DOHH2 (cell line): ENCODE results near the gene NUDT16L1.

ENCODE experiments used
- H3F3A ChIP-seq: fragments of 200-600 bp; sonication (generic), shearing (Covaris generic); 2 replicates; pipeline ENCODE4 v1.6.0; 2016; ENCODE audit warnings: antibody characterized with exemption, mild to moderate bottlenecking; ENCODE audit not compliant: control insufficient read depth, insufficient read depth
- H3K27ac ChIP-seq: fragments of 200-600 bp; sonication (generic); 2 replicates; pipeline ENCODE4 v1.5.1; 2014; ENCODE audit warnings: low read depth, mild to moderate bottlenecking, low read length, moderate library complexity
- H3K27me3 ChIP-seq: fragments of 200-600 bp; sonication (generic); 2 replicates; pipeline ENCODE4 v1.6.1; 2014; ENCODE audit warnings: mild to moderate bottlenecking, low read length, mixed read lengths; ENCODE audit not compliant: control insufficient read depth
- H3K36me3 ChIP-seq: fragments of 200-600 bp; sonication (generic); 2 replicates; pipeline ENCODE4 v1.6.1; 2014; ENCODE audit warnings: mild to moderate bottlenecking, low read length, moderate library complexity, mixed read lengths; ENCODE audit not compliant: control insufficient read depth
- H3K4me1 ChIP-seq: fragments of 200-600 bp; sonication (generic); 2 replicates; pipeline ENCODE4 v1.6.1; 2014; ENCODE audit warnings: mild to moderate bottlenecking, low read length, mixed read lengths; ENCODE audit not compliant: control insufficient read depth
- H3K4me2 ChIP-seq: fragments of 200-600 bp; sonication (generic); 2 replicates; pipeline ENCODE4 v1.6.0; 2014; ENCODE audit warnings: mild to moderate bottlenecking, low read length, moderate library complexity
- H3K4me3 ChIP-seq: fragments of 200-600 bp; sonication (generic); 2 replicates; pipeline ENCODE4 v1.5.1; 2014; ENCODE audit warnings: mild to moderate bottlenecking, low read length, mixed read lengths
- H3K79me2 ChIP-seq: fragments of 200-600 bp; sonication (generic); 2 replicates; pipeline ENCODE4 v1.6.1; 2014; ENCODE audit warnings: mild to moderate bottlenecking, low read length, mixed read lengths; ENCODE audit not compliant: control insufficient read depth
- H3K9me2 ChIP-seq: fragments of 200-600 bp; sonication (generic); replicated peaks from 2 replicates; pipeline ENCODE4 v1.6.1; 2014; ENCODE audit warnings: mild to moderate bottlenecking, low read length, mixed read lengths; ENCODE audit not compliant: control insufficient read depth
- H3K9me3 ChIP-seq: fragments of 200-600 bp; sonication (generic); 2 replicates; pipeline ENCODE4 v1.6.1; 2014; ENCODE audit warnings: antibody characterized with exemption, low read length, mixed read lengths; ENCODE audit not compliant: control insufficient read depth, insufficient read depth
- H4K20me1 ChIP-seq: fragments of 200-600 bp; sonication (generic); 2 replicates; pipeline ENCODE4 v1.6.0; 2014; ENCODE audit warnings: low read depth, mild to moderate bottlenecking, antibody characterized with exemption, low read length, moderate library complexity; ENCODE audit not compliant: control insufficient read depth, insufficient read depth
- EZH2phosphoT487 ChIP-seq: fragments of 200-600 bp; sonication (generic); IDR thresholded peaks from 2 replicates; pipeline ENCODE4 v1.6.1; 2017; ENCODE audit warnings: borderline replicate concordance, mild to moderate bottlenecking, antibody characterized with exemption, low read length, moderate library complexity, mixed read lengths
- TF ChIP-seq, protein P1 (sequence below): fragments of 200-600 bp; sonication (generic); IDR thresholded peaks from one replicate; pipeline ENCODE4 v1.5.1; 2014; ENCODE audit warnings: antibody characterized with exemption, mild to moderate bottlenecking, low read depth, low read length; ENCODE audit not compliant: poor library complexity, severe bottlenecking

NUDT16L1 gene

DNA sequence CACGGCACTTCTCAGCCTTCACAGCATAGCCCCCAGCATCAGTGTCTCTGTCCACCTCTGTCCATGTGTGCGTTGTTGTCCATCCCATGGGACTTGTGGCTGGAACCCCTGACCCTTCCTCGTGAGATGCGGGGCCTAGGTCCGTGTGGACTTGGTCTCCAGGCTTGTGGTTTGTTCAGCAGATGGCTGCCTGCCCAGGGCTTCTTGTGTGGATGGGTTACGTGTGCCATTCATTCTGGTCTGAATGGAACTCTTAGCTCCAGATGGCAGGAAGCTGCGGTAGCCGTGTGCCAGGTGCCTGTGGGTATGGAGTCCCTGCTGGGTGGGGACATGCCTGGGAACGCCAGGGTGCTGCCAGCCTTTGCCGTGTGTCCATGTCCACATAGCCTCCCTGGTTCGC lies 31.7 kb upstream of the NUDT16L1 start:
- H3K9me3 ChIP-seq, result no peaks in the 10 kb centered on the region
- peaks cover 8% of the 10 kb centered on the region for H3K4me1 ChIP-seq
- no peaks in the 10 kb centered on the region for H3K27me3 ChIP-seq
- no peaks in the 10 kb centered on the region for H4K20me1 ChIP-seq
- H3K4me3 ChIP-seq, result no peak overlapping the region
- H3K79me2 ChIP-seq, result no peaks in the 10 kb centered on the region
- H3K27ac ChIP-seq, result no peak overlapping the region
- H3K9me2 ChIP-seq, result no peaks in the 10 kb centered on the region
- TF ChIP-seq, protein P1, sequence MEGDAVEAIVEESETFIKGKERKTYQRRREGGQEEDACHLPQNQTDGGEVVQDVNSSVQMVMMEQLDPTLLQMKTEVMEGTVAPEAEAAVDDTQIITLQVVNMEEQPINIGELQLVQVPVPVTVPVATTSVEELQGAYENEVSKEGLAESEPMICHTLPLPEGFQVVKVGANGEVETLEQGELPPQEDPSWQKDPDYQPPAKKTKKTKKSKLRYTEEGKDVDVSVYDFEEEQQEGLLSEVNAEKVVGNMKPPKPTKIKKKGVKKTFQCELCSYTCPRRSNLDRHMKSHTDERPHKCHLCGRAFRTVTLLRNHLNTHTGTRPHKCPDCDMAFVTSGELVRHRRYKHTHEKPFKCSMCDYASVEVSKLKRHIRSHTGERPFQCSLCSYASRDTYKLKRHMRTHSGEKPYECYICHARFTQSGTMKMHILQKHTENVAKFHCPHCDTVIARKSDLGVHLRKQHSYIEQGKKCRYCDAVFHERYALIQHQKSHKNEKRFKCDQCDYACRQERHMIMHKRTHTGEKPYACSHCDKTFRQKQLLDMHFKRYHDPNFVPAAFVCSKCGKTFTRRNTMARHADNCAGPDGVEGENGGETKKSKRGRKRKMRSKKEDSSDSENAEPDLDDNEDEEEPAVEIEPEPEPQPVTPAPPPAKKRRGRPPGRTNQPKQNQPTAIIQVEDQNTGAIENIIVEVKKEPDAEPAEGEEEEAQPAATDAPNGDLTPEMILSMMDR, result no peak
- TF ChIP-seq EZH2phosphoT487, result no peak
- no peaks in the 10 kb centered on the region for H3F3A ChIP-seq
- peaks cover 7% of the 10 kb centered on the region for H3K36me3 ChIP-seq
- H3K4me2 ChIP-seq, result no peak overlapping the region

DNA sequence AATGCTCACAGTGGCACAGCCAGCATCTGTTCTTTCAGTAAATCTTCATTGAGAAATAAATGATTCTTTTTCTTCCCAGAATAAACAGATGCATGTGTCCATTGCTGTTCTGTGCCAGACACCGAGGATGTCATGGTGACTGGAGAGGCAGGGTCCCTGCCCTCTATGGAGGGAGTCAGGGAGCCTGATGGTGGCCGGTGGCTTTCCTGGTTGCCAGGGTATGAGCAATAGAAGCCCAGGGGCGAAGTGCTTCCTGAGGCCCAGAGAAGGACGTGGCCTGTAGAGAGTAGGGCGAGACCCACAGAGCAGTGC lies 29.9 kb upstream of the NUDT16L1 start:
- Histone ChIP-seq H3K36me3 (peaks cover 18% of the 10 kb centered on the region), H3K27me3 (no peaks in the 10 kb centered on the region), H4K20me1 (no peaks in the 10 kb centered on the region), H3F3A (no peaks in the 10 kb centered on the region), H3K9me3 (no peaks in the 10 kb centered on the region), H3K4me2 (no peak overlapping the region), H3K27ac (no peak overlapping the region), H3K79me2 (no peaks in the 10 kb centered on the region), H3K4me3 (no peak overlapping the region), H3K9me2 (no peaks in the 10 kb centered on the region), H3K4me1 (peaks cover 8% of the 10 kb centered on the region)
- TF ChIP-seq EZH2phosphoT487, result no peak
- TF ChIP-seq, protein P1, result no peak

DNA sequence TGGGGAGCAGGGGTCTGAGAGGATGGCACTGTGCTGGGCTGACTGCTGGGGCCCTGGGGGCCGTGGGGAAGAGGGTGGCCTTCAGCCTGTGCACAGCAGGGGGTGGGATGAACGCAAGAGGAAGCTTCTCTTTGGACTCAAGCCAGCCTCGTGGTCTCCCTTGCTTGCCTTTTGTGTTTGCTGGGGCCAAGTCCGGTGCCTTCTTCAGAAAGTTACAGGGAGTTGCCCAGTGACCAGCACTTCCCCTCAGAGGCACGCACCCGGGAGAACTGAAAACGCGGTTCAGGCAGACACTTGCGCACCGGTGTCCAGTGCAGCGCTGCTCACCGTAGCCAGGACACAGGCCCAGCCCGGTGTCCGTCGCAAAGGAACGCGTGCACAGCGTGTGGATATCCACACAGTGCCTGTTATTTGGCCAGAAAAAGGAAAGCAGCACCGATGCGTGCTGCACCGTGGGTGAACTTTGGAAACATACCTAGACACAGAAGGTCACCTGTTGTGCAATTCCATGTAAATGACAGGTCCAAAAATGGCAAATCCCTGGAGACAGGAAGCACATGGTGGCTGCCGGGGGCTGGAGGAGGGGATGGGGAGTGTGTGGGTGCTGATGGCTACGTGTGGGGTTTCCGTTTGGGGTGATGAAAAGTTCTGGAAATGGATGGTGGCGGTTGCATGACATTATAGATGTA lies 29.4 kb upstream of the NUDT16L1 start:
- Histone ChIP-seq H3K4me3 (no peak overlapping the region), H3K27me3 (no peaks in the 10 kb centered on the region), H3K4me2 (no peak overlapping the region), H3K9me3 (no peaks in the 10 kb centered on the region), H3K79me2 (no peaks in the 10 kb centered on the region), H4K20me1 (no peaks in the 10 kb centered on the region), H3K27ac (no peak overlapping the region), H3K4me1 (peaks cover 8% of the 10 kb centered on the region), H3K36me3 (peaks cover 23% of the 10 kb centered on the region), H3K9me2 (no peaks in the 10 kb centered on the region), H3F3A (no peaks in the 10 kb centered on the region)
- no peak for TF ChIP-seq EZH2phosphoT487

DNA sequence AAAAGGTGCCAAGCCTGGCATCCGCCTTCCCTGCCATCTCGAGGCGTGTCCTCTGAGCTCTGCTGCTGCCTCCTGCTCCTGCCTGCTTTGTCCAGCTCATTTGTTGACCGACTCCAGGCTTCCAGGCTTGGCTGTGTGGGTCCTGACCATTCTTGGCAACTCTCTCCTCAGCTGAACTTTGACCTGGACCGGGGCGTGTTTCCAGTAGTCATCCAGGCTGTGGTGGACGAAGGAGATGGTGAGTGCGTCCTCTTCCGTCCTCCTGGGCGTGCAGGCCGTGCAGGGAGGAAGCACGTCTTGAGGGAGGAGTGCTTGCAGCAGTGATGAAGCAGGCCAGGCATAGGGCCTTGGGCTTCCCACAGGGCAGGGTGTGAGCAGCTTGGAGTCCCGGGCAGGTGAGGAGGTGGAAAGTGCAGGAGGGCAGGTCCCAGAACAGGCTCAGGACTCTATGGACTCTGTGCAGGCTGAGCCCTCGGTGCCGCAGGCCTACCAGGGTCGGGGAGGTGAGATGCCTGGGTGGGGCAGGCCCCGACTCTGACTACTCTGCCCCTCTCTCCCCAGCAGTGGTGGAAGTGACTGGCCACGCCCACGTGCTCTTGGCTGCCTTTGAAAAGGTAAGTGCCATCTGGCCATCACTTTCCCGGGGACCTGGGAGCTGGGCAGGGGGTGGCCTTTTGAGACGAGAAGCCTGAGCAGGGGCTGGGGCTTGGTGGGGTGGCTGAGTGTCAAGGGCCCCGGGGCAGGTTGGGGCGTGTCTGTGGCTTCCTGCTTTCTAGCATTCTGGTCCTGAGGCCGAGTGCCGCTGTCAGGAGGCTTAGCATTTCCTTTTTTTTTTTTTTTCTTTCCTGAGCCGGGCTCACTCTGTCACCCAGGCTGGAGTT lies 28.6 kb upstream of the NUDT16L1 start:
- Histone ChIP-seq H4K20me1 (no peaks in the 10 kb centered on the region), H3K9me3 (no peaks in the 10 kb centered on the region), H3K27ac (no peak overlapping the region), H3K4me3 (no peak overlapping the region), H3K4me2 (no peak overlapping the region), H3F3A (no peaks in the 10 kb centered on the region), H3K79me2 (no peaks in the 10 kb centered on the region), H3K9me2 (no peaks in the 10 kb centered on the region), H3K36me3 (peaks cover 24% of the 10 kb centered on the region), H3K27me3 (no peaks in the 10 kb centered on the region), H3K4me1 (peaks cover 8% of the 10 kb centered on the region)
- no peak for TF ChIP-seq EZH2phosphoT487
- TF ChIP-seq, protein P1, result no peak
